Right lobe of liver (tissue), 6 donors: ENCODE results near the gene SPN. TPM values are rescaled to one million over a fixed set of nuclear protein-coding genes. Genes with fewer than 3 reads are reported as not detected.

Experiments
- ATAC-seq, 4 donors: fragments of 200-7000 bp; cut with Tn5 transposase; one replicate each; pipeline ENCODE4 v1.9.1; 2020; ENCODE audit warnings: mild to moderate bottlenecking in 4 of 4, moderate library complexity in 4 of 4
- DNase-seq, 3 donors: peaks; one replicate each; pipeline ENCODE4 v3.0.0-alpha.2; 2020
- H3K27ac ChIP-seq, 3 donors: fragments of 200-600 bp; one replicate each; pipeline ENCODE4 v1.8.0; 2022
- H3K27me3 ChIP-seq, 2 donors: fragments of 200-600 bp; one replicate each; pipeline ENCODE4 v1.8.0; 2022
- H3K36me3 ChIP-seq, 4 donors: fragments of 200-600 bp; sonication (generic) in 1 of 4; one replicate each; pipeline versions ENCODE4 v1.5.1 to v1.8.0; 2017 to 2022; ENCODE audit warnings: control low read depth in 1 of 4
- H3K4me1 ChIP-seq, 4 donors: fragments of 200-600 bp; sonication (generic) in 1 of 4; one replicate each; pipeline versions ENCODE4 v1.5.1 to v1.8.0; 2017 to 2022; ENCODE audit warnings: control low read depth in 1 of 4
- H3K4me3 ChIP-seq, 3 donors: fragments of 200-600 bp; one replicate each; pipeline ENCODE4 v1.8.0; 2022
- H3K9me3 ChIP-seq, 4 donors: fragments of 200-600 bp; sonication (generic) in 1 of 4; one replicate each; pipeline versions ENCODE4 v1.5.1 to v1.8.0; 2017 to 2022; ENCODE audit warnings: control low read depth in 1 of 4
- POLR2A ChIP-seq: fragments of 450-650 bp; IDR thresholded peaks from one replicate; pipeline ENCODE4 v1.6.1; 2017; ENCODE audit warnings: antibody characterized with exemption, mild to moderate bottlenecking
- WGBS: methylation state at CpG from one replicate; pipeline ENCODE4 v1.1.6; 2018; ENCODE audit warnings: low coverage, low lambda C conversion rate; ENCODE audit not compliant: insufficient coverage; ENCODE audit errors: missing lambda C conversion rate; 5-methylcytosine and 5-hydroxymethylcytosine counted together
- intact Hi-C, 2 donors: fragments of 100-400 bp; cut with DNase I; formaldehyde crosslinking; loops; one replicate each; pipeline versions ENCODE4 v1.11.2 to v1.14.1; 2022
- total RNA-seq, 6 experiments: library from RNA; depleted of rRNA in 2 of 6; stranded (reverse); fragments of >200 nt in 2 of 6; fragmentation: NEBNext Ultra II Directional in 3 of 6; extraction: Animal tissue kit (Norgen Biotek cat#: 25700) in 3 of 6; gene quantifications; one replicate each; pipeline versions ENCODE4 v1.1.0 to v1.2.4, GENCODE V29; 2016 to 2023
- TF ChIP-seq, protein P1 (sequence below), 4 donors: fragments of 200-600 bp in 3 of 4; fragments of 450-650 bp in 1 of 4; IDR thresholded peaks; one replicate each; pipeline versions ENCODE4 v1.5.1 to v1.8.0; 2016 to 2022; ENCODE audit warnings: antibody characterized with exemption in 4 of 4, mild to moderate bottlenecking in 2 of 4
- donor health status: DM: no; HTN: yes; CAD: no.
- donor health status: DM: no; HTN: no; CAD: no.
- donor health status: DM: no; HTN: no; CAD: no.
- donor health status: DM: no; HTN: yes; CAD: no.
- donor health status: DM: no; HTN: yes; CAD: no.

SPN gene
- total RNA-seq, 6 experiments from 2014 or later: 0.60 to 3.3 (median 1.4) TPM

DNA sequence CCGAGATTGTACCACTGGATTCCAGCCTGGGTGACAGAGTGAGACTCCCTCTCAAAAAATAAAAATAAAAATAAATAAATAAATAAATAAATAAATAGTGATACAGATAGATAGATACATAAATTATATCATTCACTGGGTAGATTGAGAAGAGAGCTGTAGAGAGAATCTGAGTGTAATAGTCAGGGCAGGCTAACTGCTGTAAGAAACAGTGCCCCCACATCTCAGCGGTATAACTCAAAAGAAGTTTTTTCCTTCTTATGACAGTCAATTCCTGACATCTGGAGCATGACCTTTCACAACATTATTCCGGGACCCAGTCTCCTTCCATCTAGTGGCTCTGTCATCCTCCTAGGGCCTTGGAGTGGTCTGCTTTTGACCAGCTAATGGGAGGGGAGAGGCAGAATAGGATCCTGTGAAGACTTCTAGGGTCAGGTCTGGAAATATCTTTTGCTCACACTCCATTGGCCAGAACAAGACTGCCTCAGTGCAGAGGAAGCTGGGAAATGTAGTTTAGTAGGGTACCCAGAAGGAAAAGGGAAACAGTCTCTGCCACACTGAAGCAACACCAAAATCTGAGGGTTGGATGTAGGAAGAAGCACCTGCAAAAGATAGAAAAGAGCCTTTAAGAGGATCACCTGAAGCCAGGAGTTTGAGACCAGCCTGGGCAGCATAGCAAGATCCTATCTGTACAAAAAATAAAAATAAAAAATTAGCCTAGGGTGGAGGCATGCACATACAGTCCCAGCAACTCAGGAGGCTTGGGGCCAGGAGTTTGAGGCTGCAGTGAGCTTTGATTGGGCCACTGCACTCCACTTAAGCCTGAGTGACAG lies 13.0 kb downstream of the SPN start:
- no peaks in the 10 kb centered on the region for H3K27me3 ChIP-seq
- no peak overlapping the region for H3K4me3 ChIP-seq
- H3K27ac ChIP-seq: no peak overlapping the region
- peaks cover 0 to 10% (median 0%) of the 10 kb centered on the region in 4 donors for H3K4me1 ChIP-seq
- H3K36me3 ChIP-seq: no peaks in the 10 kb centered on the region
- no peaks in the 10 kb centered on the region for H3K9me3 ChIP-seq
- ATAC-seq (peak; percentile 17 to 54 (median 43)), DNase-seq (no peak)
- no peak for TF ChIP-seq POLR2A
- TF ChIP-seq, protein P1, sequence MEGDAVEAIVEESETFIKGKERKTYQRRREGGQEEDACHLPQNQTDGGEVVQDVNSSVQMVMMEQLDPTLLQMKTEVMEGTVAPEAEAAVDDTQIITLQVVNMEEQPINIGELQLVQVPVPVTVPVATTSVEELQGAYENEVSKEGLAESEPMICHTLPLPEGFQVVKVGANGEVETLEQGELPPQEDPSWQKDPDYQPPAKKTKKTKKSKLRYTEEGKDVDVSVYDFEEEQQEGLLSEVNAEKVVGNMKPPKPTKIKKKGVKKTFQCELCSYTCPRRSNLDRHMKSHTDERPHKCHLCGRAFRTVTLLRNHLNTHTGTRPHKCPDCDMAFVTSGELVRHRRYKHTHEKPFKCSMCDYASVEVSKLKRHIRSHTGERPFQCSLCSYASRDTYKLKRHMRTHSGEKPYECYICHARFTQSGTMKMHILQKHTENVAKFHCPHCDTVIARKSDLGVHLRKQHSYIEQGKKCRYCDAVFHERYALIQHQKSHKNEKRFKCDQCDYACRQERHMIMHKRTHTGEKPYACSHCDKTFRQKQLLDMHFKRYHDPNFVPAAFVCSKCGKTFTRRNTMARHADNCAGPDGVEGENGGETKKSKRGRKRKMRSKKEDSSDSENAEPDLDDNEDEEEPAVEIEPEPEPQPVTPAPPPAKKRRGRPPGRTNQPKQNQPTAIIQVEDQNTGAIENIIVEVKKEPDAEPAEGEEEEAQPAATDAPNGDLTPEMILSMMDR (IDR thresholded peaks at IDR 0.05): no peak
- WGBS: 50% methylated on average over 2 of the region's 3 CpGs
- intact Hi-C loops: no loop called here

DNA sequence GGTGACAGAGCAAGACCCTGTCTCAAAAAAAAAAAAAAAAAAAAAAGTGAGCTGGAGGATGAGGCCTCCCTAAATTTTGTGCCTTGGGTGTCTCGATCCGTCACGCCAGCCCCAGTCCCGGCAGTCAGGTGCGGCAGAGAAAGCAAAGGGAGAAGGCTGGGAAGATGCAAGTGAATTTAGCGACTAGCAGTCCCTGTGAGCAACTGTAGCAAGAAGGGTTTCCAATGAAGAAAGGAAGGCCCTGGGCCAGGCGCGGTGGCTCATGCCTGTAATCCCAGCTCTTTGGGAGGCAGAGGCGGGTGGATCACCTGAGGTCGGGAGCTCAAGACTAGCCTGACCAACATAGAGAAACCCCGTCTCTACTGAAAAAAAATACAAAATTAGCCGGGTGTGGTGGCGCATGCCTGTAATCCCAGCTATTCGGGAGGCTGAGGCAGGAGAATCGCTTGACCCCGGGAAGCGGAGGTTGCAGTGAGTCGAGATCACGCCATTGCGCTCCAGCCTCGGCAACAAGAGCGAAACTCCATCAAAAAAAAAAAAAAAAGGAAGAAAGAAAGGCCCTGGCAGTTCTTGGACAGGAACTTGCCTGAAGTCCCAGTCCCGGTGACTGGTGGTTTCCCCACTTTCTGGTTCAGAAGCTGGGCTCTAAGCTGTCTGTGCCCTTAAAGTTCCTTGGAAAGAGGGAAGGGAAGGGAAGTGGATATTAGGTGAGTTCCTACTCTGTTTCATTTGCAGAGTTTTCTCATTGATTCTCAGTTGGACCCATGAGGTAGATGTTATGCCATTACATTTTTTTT lies 14.1 kb downstream of the SPN start:
- no peak for TF ChIP-seq POLR2A
- TF ChIP-seq, protein P1 (IDR thresholded peaks at IDR 0.05): no peak
- ATAC-seq (no peak), DNase-seq (no peak)
- Histone ChIP-seq H3K4me3 (no peak overlapping the region), H3K4me1 (peaks cover 0 to 10% (median 0%) of the 10 kb centered on the region in 4 donors), H3K9me3 (no peaks in the 10 kb centered on the region), H3K27me3 (no peaks in the 10 kb centered on the region), H3K36me3 (no peaks in the 10 kb centered on the region), H3K27ac (no peak overlapping the region)
- intact Hi-C loops: no loop called here
- WGBS: over 99% methylated on average over 13 of the region's 23 CpGs

DNA sequence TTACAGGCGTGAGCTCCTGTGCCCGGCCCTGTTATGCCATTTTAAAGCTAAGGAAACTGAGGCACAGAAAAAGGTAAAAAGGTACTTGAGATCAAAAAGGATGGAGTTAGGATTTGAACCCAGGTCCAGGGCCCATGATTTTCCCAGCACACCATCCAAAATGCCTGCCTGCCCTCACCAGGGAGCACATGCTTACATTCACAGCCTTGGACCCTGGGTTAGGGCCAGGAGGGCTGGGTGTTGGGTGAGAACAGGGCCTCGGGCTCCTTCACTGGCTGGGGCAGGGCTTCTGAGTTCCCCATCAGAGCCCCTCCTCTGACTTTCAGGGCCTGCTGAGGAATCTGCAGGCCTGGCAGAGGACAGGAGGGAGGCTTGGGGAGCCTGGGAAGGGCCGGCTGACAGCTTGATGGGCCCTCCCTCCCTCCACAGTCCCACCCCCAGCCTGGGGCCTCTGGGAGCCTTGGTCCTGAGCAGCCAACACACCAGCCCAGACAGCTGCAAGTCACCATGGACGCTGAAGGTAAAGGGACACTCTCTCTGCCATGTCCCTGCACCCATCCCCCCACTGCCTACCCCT lies 15.7 kb downstream of the SPN start, which contains the start of gene QPRT:
Gene QPRT (plus strand): TSS at position 490 of the 577 bp plus-strand sequence. CDS start 18 bp downstream, at position 508.
- Histone ChIP-seq H3K4me1 (peaks cover 0 to 10% (median 0%) of the 10 kb centered on the region in 4 donors), H3K36me3 (no peaks in the 10 kb centered on the region), H3K9me3 (no peaks in the 10 kb centered on the region), H3K27ac (peak within 1 kb of the TSS; percentile 69 to 88 (median 85)), H3K4me3 (peak within 1 kb of the TSS; percentile 55 to 62 (median 60)), H3K27me3 (no peaks in the 10 kb centered on the region)
- intact Hi-C loops: no loop called here
- peak; percentile 45 for TF ChIP-seq POLR2A
- TF ChIP-seq, protein P1 (IDR thresholded peaks at IDR 0.05): no peak
- 58% methylated on average over 2 of the region's 5 CpGs for WGBS
- peak; percentile 87 to 94 (median 90) for ATAC-seq
- peak; percentile 77 to 86 (median 85) for DNase-seq

DNA sequence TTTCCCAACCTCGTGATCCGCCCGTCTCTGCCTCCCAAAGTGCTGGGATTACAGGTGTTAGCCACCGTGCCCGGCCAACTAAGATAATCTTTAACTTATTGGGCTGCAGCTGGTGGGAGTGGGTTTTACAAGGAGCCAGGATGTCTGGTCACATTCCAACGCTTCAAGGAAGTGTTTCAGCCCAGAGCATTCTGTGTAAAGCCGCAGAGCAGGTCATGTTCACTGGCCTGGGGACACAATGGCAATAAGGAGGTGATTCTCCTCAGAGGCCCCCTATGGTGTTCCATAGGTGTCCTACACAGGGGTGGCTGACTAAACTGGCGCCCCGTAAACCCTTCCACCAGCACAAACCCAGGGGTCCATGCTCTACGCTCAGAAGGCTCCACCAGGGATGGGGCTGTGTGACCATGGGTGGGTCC lies 17.1 kb downstream of the SPN start:
- 36% methylated on average over 5 of the region's 10 CpGs for WGBS
- no peak for TF ChIP-seq POLR2A
- TF ChIP-seq, protein P1 (IDR thresholded peaks at IDR 0.05): no peak
- no peak for DNase-seq
- H3K36me3 ChIP-seq: peaks cover 0 to 7% (median 0%) of the 10 kb centered on the region in 4 donors
- no peaks in the 10 kb centered on the region for H3K27me3 ChIP-seq
- peak in 1 of 4 donors; percentile 4 for ATAC-seq
- peaks cover 0 to 10% (median 0%) of the 10 kb centered on the region in 4 donors for H3K4me1 ChIP-seq
- intact Hi-C loops: no loop called here
- peak overlapping the region; percentile 69 to 88 (median 85) for H3K27ac ChIP-seq
- H3K9me3 ChIP-seq: no peaks in the 10 kb centered on the region
- H3K4me3 ChIP-seq: peak overlapping the region; percentile 55 to 62 (median 60)
